ENCODE results near the gene LCN15. TPM values are rescaled to one million over a fixed set of nuclear protein-coding genes. Genes with fewer than 3 reads are reported as not detected.
A peak's percentile ranks its signal among the peaks of the same experiment; 100 is the strongest.
"Not testable (repeated sequence)": the region's sequence is repeated elsewhere in the genome, so short reads cannot be mapped to it uniquely, and the experiment has no call there.

The LCN15 gene
- total and polyA plus RNA-seq, 2 experiments from 2014 or later, result 0.77 TPM; not detected in 1

DNA sequence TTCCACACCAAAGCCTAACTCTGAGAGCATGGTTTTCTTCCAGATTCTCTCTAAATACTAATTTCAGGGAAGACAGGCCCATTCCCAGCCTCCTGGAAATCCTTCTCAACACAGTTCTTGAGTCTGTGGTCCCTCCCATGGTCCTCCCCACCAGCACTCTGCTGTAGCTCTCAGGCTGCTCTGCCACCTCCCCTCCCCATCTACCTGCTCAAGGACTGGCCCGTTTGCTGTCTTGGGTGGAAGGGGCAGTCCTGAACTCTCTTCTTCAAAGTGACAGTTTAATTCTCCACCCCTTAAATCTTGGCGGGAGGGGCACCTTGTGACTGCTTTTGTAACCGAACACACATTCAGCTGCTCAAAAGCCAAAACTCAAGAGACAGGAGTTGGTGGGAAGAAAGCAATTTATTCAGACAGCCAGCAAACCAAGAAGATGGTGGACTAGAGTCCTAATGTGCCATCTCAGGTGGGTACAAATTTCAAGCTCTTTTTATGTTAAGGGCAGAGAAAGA, 7.6 kb upstream of the LCN15 start:
- no peak overlapping the region for H3K4me3 ChIP-seq
- no peaks in the 10 kb centered on the region for H3K4me1 ChIP-seq (ENCODE audit: low read depth)
- no peak overlapping the region for H3K27ac ChIP-seq
- DNase-seq (ENCODE audit: low read depth in 1 of 2, low spot score in 1 of 2), result no peak
- no peaks in the 10 kb centered on the region for H3K36me3 ChIP-seq
- TF ChIP-seq, protein P1, sequence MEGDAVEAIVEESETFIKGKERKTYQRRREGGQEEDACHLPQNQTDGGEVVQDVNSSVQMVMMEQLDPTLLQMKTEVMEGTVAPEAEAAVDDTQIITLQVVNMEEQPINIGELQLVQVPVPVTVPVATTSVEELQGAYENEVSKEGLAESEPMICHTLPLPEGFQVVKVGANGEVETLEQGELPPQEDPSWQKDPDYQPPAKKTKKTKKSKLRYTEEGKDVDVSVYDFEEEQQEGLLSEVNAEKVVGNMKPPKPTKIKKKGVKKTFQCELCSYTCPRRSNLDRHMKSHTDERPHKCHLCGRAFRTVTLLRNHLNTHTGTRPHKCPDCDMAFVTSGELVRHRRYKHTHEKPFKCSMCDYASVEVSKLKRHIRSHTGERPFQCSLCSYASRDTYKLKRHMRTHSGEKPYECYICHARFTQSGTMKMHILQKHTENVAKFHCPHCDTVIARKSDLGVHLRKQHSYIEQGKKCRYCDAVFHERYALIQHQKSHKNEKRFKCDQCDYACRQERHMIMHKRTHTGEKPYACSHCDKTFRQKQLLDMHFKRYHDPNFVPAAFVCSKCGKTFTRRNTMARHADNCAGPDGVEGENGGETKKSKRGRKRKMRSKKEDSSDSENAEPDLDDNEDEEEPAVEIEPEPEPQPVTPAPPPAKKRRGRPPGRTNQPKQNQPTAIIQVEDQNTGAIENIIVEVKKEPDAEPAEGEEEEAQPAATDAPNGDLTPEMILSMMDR (IDR thresholded peaks at IDR 0.05; ENCODE audit: low read depth, low read length), result no peak
- H3K9me3 ChIP-seq (ENCODE audit: low read depth), result no peaks in the 10 kb centered on the region
- no peaks in the 10 kb centered on the region for H3K27me3 ChIP-seq

DNA sequence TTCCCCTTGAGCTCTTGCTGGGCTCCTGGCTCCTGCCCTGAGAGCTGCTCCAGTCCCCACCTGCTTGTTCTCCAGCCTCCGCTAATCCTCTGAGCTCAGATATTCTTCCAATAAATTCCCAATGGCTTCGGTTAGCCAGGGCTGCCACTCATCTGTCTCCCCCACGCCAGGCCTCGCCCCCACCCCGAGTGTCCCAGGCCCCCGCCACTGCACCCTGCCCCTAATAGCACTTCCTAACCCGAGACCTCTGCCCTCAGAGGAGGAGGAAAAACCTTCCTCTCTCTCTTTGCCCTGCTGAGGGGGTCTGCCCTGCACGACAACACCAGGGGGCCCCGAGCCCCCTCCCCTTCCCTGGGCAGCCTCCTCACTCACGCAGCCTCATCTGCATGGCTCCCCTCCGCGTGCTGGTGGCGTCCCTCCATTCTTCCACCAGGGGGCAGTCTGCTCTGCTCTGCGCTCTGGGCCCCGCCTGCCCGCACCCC, 5.4 kb upstream of the LCN15 start:
- TF ChIP-seq, protein P1 (IDR thresholded peaks at IDR 0.05; ENCODE audit: low read depth, low read length), result peak; percentile 58
- no peaks in the 10 kb centered on the region for H3K9me3 ChIP-seq (ENCODE audit: low read depth)

DNA sequence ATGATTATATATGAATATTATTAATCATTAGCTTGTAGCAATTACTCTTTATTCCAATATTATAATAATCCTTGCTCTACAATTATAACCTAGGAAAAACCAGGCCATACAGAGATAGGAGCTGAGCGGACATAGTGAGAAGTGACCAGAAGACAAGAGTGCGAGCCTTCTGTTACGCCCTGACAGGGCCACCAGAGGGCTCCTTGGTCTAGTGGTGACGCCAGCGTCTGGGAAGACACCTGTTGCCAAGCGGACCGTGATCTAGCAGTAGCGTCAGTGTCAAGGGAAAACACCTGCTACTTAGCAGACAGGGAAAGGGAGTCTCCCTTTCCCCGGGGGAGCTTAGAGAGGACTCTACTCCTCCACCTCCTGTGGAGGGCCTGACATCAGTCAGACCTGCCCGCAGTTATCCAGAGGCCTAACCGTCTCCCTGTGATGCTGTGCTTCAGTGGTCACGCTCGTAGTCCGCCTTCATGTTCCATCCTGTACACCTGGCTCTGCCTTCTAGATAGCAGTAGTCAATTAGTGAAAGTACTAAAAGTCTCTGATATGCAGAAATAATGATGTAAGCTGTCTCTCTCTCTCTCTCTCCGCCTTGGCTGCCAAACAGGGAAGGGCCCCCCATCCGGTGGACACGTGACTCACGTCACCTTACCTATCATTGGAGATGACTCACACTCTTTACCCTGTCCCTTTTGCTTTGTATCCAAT, 2.2 kb upstream of the LCN15 start:
- H3K9me3 ChIP-seq (ENCODE audit: low read depth); H3K36me3 ChIP-seq; H3K4me1 ChIP-seq (ENCODE audit: low read depth); H3K4me3 ChIP-seq; H3K27me3 ChIP-seq; H3K27ac ChIP-seq: not testable (repeated sequence)
- TF ChIP-seq, protein P1 (IDR thresholded peaks at IDR 0.05; ENCODE audit: low read depth, low read length), result peak; percentile 32
- DNase-seq (ENCODE audit: low read depth in 1 of 2, low spot score in 1 of 2), result peak in 1 of 2 donors; percentile 47

More for the DNA sequence above, 5.4 kb upstream of the LCN15 start:
- Histone ChIP-seq H3K4me1 (ENCODE audit: low read depth) (no peaks in the 10 kb centered on the region), H3K27me3 (no peaks in the 10 kb centered on the region), H3K4me3 (peak overlapping the region; percentile 25), H3K27ac (no peak overlapping the region), H3K36me3 (no peaks in the 10 kb centered on the region)
- DNase-seq (ENCODE audit: low read depth in 1 of 2, low spot score in 1 of 2), result peak; percentile 21 to 78

DNA sequence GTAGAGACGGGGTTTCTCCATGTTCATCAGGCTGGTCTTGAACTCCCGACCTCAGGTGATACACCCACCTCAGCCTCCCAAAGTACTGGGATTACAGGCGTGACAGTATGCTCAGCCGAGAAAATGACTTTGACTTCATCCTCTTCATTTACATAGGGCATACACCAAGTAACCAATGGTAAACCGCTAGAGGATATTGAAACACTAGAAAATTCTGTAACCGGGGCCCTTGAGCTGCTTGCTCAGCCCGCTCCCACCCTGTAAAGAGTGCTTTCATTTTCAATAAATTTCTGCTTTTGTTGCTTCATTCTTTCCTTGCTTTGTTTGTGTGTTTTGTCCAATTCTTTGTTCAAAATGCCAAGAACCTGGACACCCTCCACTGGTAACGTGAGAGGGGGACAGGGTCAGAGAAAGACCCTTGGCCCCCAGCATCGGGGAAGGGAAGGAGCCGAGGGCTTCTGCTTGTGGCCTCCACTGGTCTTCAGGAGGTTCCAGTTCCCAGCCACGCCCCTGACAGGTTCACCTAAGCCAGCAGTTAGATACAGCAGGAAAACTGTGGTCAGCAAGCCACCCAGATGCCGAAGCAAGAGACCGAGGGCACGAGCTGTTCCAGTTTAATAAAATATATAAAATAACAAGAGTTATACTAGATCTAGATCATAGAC, 1.6 kb upstream of the LCN15 start:
- not testable (repeated sequence) for H3K27me3 ChIP-seq; DNase-seq (ENCODE audit: low read depth in 1 of 2, low spot score in 1 of 2); H3K4me1 ChIP-seq (ENCODE audit: low read depth); H3K36me3 ChIP-seq; H3K4me3 ChIP-seq; H3K9me3 ChIP-seq (ENCODE audit: low read depth)
- H3K27ac ChIP-seq, result peak overlapping the region; percentile 55

DNA sequence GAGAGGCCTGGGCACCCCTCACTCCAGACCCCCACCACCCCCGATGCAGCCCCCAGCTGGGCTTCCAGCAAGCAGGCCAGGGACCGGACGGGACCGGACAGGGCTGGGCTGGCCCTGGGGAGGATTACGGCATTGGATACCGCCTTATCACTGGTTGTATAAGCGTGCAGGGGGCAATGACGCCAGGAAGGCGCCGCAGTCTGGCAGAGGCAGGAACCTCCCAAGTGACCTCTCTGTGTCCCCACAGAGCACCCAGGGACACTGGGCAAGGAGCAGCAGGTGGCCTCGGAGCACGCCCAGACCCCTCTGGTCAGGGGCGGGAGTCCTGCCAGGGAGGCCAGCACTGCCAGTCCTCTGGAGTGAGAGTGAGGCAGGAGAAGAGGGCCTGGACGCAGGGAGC, 723 bp upstream of the LCN15 start:
- H3K4me1 ChIP-seq (ENCODE audit: low read depth), result peaks cover 4% of the 10 kb centered on the region
- no peaks in the 10 kb centered on the region for H3K9me3 ChIP-seq (ENCODE audit: low read depth)
- H3K36me3 ChIP-seq, result no peaks in the 10 kb centered on the region
- no peak for DNase-seq (ENCODE audit: low read depth in 1 of 2, low spot score in 1 of 2)
- TF ChIP-seq, protein P1 (IDR thresholded peaks at IDR 0.05; ENCODE audit: low read depth, low read length), result no peak
- H3K4me3 ChIP-seq, result no peak overlapping the region
- H3K27me3 ChIP-seq, result no peaks in the 10 kb centered on the region
- H3K27ac ChIP-seq, result no peak overlapping the region

DNA sequence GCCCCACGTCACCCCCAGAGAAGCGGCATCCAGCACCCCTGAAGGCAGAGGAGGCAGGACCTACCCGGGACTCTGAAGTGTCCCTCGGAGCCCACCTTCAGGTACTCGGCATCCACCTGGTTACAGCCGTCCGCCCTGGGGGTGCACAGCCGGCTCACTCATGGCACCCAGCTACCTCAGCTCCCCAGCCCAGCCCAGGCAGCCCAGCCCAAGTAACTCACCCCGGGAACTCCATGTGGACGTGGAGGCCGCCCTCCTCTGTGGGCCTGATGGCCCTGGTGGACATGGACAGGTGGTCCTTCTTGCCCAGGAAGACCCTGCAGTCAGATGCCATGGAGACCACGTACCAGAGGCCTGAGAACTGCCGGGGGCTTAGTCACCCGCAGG, 676 bp downstream of the LCN15 start:
- DNase-seq (ENCODE audit: low read depth in 1 of 2, low spot score in 1 of 2), result no peak
- TF ChIP-seq, protein P1 (IDR thresholded peaks at IDR 0.05; ENCODE audit: low read depth, low read length), result no peak
- Histone ChIP-seq H3K36me3 (no peaks in the 10 kb centered on the region), H3K4me1 (ENCODE audit: low read depth) (peaks cover 4% of the 10 kb centered on the region), H3K4me3 (no peak overlapping the region), H3K27ac (no peak overlapping the region), H3K9me3 (ENCODE audit: low read depth) (no peaks in the 10 kb centered on the region), H3K27me3 (no peaks in the 10 kb centered on the region)

Data from cardiac muscle cell (in vitro differentiated cells and primary cell).